IPS-15b (cell line): Measurements from ENCODE around the gene VANGL2.

Source experiments
- H3K27me3 ChIP-seq: one replicate; pipeline ENCODE4 v1.6.1; 2013; ENCODE audit warnings: low read length; ENCODE audit not compliant: control insufficient read depth, insufficient read depth
- H3K36me3 ChIP-seq: one replicate; pipeline ENCODE4 v1.6.1; 2013; ENCODE audit warnings: low read length; ENCODE audit not compliant: control insufficient read depth, insufficient read depth
- H3K4me1 ChIP-seq: one replicate; pipeline ENCODE4 v1.6.1; 2013; ENCODE audit warnings: mild to moderate bottlenecking, low read length; ENCODE audit not compliant: control insufficient read depth, insufficient read depth
- H3K4me3 ChIP-seq: one replicate; pipeline ENCODE4 v1.5.1; 2013; ENCODE audit warnings: low read depth, low read length
- H3K9ac ChIP-seq: one replicate; pipeline ENCODE4 v1.6.1; 2013; ENCODE audit warnings: low read depth, mild to moderate bottlenecking, low read length
- H3K9me3 ChIP-seq: one replicate; pipeline ENCODE4 v1.6.1; 2013; ENCODE audit warnings: mild to moderate bottlenecking, low read length; ENCODE audit not compliant: control insufficient read depth, insufficient read depth

Gene VANGL2

DNA sequence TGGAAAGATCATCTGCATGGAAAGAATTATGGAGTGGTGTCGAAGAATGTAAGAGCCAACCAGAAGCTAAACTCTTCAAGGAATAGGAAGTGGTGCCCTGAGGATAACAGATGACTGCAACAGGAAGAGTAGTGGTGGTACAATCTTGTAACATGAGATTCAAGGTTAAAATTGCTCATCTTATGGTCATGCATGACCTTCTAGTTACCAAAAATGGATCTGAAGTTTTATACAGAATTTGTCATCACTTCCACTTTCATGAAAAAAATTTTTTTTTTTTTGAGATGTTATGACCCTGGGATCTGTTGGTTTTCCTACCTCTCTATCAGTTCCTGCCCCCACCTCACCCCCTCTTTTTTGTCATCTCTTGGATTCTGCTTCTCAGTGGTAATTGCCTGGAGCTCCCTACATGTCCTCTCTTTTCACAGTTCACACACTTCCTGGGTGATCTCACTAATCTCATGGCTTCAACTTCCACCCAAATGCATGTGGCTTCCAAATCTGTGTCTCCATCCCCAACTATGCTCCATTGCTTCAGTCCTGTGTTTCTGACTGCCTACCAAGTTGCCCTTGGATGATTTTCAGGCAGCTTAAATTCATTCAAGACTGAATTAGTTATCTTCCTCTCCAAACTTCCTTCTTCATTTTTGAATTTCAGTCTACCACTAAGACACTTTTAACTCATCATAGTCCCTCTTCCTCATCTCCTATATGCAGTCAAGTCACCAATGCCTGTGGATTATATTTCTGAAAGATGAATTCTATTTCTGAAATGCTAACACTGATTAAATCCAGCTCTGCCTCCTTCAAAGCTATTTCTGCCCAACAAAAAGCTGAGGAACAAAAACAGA, 74.3 kb downstream of the VANGL2 start:
- no peak overlapping the region for H3K4me3 ChIP-seq
- no peaks in the 10 kb centered on the region for H3K36me3 ChIP-seq
- no peak overlapping the region for H3K9ac ChIP-seq
- no peaks in the 10 kb centered on the region for H3K4me1 ChIP-seq
- no peaks in the 10 kb centered on the region for H3K9me3 ChIP-seq
- H3K27me3 ChIP-seq = no peaks in the 10 kb centered on the region
